Middle frontal gyrus (tissue), 1 donor: ENCODE measurements around the gene TCFL5.
"Not testable (repeated sequence)": the region's sequence is repeated elsewhere in the genome, so short reads cannot be mapped to it uniquely, and the experiment has no call there.

Experiments
- DNase-seq: peaks from one replicate; pipeline ENCODE4 v3.0.0-alpha.2; 2015; ENCODE audit warnings: low spot score; ENCODE audit errors: extremely low spot score

TCFL5 gene

DNA sequence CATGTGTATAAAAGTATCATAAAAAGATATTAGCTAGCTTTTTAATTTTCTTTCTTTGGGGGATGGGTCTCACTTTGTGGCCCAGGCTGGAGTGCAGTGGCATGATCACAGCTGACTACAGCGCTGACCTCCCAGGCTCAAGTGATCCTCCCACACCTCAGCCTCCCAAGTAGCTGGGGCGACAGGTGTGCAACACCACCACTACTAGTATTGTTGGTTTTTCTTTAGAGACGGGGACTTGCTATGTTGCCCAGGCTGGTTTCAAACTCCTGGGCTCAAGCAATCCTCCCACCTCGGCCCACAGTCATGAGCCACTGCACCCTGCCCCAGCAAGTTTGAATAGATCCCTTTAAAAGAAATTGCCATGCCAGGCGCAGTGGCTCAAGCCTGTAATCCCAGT lies 6.5 kb downstream of the TCFL5 start:
- DNase-seq = no peak

GRCh38 chr20:62854121-62854520 lies 7.5 kb downstream of the TCFL5 start:
- DNase-seq = no peak

GRCh38 chr20:62853304-62853703 lies 8.3 kb downstream of the TCFL5 start:
- DNase-seq = not testable (repeated sequence)

GRCh38 chr20:62852841-62853240 lies 8.8 kb downstream of the TCFL5 start:
- DNase-seq = no peak

DNA sequence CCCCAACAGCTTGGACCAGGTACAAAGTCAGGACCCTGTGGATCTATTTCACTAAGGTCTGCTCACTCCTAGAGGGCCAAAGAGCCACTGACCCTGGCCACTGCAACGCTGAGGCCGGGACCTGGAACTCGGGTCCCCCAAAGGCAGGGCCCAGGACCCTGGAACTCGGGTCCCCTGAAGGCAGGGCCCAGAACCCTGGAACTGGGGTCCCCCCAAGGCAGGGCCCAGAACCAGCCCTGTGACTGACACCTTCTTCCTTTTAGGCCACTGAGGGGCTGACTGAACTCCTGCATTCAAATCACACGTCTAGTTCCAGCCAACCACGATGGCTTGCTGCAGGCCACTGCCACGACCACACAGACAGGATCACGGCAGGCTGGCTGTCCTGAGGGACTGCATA lies 9.4 kb downstream of the TCFL5 start:
- no peak for DNase-seq

- DNase-seq = peak; percentile 62
Measured at GRCh38 chr20:62850333-62850974, 11.2 kb downstream of the TCFL5 start.

GRCh38 chr20:62849431-62849830 lies 12.2 kb downstream of the TCFL5 start:
- DNase-seq = no peak

- DNase-seq = not testable (repeated sequence)
Measured at GRCh38 chr20:62848917-62849316, 12.7 kb downstream of the TCFL5 start.

- peak; percentile 64 for DNase-seq
Measured at GRCh38 chr20:62846166-62846890, 15.3 kb downstream of the TCFL5 start.

- peak; percentile 46 for DNase-seq
Measured at GRCh38 chr20:62845416-62846160, 16.0 kb downstream of the TCFL5 start.

DNA sequence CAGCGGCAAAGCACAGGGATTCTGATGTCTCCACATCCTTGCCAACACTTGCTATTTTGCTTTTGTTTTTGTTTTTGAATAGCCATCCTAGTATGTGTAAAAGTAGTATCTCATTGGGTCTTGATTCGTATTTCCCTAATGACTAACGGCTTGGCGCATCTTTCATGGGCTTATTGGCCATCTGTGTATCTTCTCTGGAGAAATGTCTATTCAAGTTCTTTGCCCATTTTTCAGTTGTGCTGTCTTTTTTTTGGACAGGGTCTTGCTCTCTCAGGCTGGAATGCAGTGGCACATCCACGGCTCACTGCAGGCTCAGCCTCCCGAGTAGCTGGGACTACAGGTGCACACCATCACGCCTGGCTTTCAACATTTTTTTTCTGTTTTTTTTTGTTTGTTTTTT lies 17.4 kb downstream of the TCFL5 start:
- no peak for DNase-seq

GRCh38 chr20:62843656-62844055 lies 18.0 kb downstream of the TCFL5 start:
- no peak for DNase-seq

DNA sequence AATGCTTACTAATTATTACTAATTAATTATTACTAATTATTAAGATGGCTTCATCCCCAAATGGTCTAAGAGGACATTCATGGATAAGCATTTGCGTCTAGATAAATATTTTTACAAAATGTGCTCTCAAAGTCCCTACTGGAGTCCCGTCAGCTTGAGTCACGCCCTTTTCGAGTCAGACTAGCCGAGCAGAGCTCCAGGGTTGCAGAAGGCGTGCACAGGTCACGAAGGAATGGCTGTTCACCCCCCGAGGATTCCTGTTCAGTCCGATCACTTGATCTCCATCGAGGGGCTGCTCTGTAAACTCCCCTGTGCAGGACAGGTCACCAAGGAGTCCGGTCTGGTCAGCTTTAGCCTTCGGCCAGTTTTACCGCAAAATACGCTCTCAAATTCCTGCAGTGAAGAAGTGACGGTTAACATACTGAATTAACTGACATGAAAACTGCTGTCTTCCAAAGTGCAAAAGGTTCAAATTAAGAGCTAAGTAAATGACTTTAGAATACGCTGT lies 19.9 kb downstream of the TCFL5 start:
- no peak for DNase-seq

GRCh38 chr20:62840244-62841197 lies 21.1 kb downstream of the TCFL5 start:
- DNase-seq = no peak

GRCh38 chr20:62839816-62840215 lies 21.8 kb downstream of the TCFL5 start:
- no peak for DNase-seq

GRCh38 chr20:62839261-62839660 lies 22.4 kb downstream of the TCFL5 start:
- no peak for DNase-seq

GRCh38 chr20:62838128-62838891 lies 23.3 kb downstream of the TCFL5 start:
- DNase-seq = no peak

GRCh38 chr20:62837790-62838127 lies 23.9 kb downstream of the TCFL5 start:
- no peak for DNase-seq

GRCh38 chr20:62836967-62837490 lies 24.6 kb downstream of the TCFL5 start:
- DNase-seq = no peak
